HPDE6-E6E7 (cell line): Measurements from ENCODE around the gene RRP1.
A peak's percentile ranks its signal among the peaks of the same experiment; 100 is the strongest.

Experiments
- DNase-seq: peaks from one replicate; pipeline ENCODE4 v3.0.0; 2011; ENCODE audit warnings: missing footprints; ENCODE audit errors: extremely low spot score

Gene RRP1

DNA sequence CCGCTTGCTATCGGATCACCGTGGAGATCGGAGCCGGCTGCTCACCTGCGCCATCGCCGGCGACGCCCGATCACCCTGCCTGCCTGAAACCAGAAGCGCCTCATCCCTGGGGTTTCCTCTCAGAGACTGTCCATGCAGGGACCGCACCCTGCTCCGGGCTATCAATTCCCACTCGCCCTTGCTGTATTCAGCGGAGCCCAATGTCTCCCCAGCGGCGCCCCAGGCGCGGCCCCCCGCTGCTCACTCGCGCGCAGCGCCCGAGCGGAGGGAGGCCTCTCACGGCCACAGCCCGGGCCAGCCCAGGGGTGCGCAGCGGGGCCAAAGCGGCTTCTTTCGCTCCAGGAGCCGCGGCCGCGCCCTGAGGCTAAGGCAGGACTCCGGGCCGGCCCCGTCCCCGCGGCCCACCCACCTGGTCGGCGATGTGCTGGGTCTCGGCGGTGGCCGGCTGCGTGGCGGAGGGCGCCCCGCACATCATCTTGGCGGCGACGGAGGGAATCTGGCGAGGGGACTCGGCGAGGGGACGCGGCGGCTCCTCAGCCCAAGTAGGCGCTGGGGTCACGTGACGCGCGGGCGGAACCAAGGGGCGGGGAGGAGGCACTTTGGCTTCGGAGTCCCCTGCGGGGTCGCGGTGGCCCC lies 13.5 kb upstream of the RRP1 start, which contains the start of gene CSTB:
Gene CSTB, minus strand, starts transcription at position 514 of the 636 bp plus-strand sequence. Its CDS starts 39 bp downstream, at position 475.
- no peak for DNase-seq

DNA sequence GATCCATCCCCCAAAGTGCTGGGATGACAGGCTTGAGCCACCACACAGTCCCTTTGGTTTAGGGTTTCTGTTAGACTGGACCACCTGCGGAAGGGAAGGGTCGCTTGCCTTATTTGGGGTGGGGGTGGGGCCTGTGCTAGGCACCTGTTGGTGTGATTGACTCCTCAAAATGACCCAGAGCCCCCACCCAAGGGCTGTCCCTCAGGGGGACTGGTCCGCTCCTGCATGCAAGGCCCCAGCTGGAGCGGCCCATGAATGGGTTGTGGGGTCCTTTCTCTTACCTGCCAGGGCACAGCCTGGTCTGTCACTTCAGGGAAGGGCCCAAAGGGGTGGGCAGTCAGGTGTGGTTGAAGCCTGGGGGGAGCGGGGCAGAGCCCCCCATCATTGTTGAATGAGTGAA lies 11.4 kb upstream of the RRP1 start:
- no peak for DNase-seq

DNA sequence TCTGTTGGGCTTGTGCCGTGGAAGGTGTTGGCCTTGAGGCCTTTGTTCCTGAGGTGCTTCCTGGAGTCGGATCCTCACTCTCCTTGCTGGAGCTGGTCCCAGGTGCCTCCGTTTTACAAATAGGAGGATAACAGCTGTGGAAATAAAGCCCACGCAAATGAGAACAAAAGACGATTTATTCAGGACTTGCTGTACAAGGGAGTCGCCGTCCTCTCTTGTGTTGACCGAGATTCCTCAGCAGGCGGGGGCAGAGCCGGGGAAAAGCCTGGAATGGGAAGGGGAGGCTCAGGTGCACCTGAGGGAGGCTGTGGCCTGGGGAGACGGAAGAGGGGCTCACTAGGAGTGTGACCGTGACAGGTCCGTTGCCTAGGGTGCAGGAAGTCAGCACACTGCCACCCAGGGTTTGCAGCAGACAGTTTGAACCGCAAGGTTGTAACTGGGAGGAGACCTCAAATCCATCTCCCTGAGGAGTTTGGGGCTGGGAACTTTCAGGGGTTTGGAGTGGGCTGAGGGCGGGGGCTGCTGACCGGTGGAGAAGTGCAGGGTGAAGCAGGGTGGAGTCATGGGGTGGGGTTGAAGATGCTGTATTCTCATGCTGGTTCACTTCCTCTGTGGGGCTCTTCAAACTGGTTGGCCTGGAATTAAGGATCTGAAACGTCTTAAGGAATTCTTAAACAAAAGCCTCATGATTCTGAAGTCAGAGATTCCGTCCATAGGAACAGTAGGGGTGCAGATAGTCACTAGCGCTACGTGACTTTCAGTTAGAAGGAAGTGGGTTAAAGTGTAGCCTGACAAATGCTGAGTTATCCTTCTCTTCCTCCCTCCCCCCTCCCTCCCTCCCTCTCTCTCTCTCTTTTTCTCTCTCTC lies 10.7 kb upstream of the RRP1 start:
- no peak for DNase-seq

DNA sequence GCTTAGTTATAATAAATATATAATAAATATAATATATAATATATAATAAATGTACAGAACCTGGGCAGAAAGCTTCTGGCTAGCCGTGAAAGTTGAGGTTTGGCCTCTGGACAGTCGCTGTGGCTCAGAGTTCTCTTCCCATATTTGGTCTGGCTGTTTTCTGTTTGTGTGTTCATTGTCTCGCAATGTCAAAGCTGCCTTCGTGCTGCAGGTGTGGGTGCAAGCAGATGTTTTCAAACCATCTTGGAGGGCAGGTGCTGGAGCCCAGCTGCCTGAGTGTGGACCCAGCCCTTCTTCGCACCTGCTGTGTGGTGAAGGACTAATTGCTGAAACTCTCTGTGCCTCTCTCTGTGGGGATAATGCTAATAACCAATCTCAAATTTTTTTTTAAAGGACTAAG lies 9.7 kb upstream of the RRP1 start:
- DNase-seq = no peak

DNA sequence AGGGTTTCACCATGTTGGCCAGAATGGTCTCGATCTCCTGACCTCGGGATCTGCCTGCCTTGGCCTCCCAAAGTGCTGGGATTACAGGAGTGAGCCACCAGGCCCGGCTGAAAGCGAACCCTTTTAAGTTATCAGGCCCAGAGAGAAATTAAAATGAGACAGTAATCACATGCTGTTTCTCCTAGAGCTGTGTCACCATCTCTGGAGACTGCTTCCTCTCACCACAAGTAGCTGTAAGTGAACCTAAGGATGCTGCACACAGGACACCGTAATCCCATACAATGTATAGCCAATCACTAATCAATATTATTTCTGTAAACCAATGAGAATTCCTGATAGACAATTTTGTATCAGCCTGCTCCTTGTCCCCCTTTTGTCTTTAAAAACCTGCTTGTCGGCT lies 7.5 kb upstream of the RRP1 start:
- DNase-seq = no peak

DNA sequence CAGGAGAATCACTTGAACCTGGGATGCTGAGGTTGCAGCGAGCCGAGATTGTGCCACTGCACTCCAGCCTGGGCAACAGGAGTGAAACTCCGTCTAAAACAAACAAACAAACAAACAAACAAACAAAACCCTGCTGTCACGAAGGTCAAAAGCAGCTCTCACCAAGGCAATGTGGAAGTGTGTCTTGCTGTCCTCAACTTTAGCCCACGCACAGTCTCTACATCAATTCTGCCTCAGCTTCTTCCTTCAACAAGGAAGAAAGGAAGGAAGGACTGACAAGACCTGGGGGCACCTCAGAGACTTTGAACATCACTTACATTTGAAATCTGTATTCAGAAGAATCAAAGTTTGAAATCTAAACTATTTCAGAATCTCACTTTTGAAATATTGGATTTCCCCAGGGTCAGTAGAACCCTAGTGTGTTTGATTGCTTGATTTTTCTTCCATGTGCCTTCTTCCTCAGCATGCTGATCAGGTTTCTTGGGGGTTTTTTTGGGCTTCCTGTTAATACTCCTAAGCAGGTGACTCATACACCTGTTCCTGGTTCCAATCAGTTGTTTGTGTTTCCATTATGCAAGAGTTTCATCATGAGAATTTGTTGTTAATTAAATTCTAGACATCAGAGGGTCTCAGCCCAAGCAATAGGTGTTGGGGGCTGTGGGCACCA lies 6.8 kb upstream of the RRP1 start:
- DNase-seq = peak; percentile 63

DNA sequence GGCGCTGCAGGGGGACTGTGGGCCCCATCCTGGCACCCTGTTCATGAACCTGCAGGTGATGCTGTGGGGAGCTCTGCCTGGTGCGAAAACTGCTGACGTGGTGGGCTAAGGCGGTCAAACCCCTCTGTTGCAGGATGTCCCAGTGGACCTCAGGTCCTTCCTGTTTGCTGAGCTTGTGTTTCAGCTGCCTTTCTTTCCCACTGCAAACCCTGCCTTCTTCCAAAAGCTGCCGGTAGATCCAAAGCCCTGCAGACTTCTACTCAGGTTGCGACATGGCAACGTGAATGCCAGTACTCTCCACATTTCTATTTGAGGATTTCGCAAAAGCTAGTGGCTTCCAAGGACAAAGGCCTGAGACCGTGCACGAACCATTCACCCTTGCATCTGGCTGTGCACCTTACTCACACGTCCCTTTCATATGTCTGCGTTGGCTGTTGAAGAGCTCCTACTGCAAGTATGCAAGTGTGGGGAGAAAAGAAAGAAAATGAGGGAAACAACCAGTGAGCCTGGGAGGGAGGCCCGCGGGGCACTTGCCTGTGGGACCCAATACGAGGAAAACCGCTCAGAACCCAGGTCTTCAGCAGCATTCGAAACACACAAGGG lies 6.2 kb upstream of the RRP1 start:
- DNase-seq = no peak

DNA sequence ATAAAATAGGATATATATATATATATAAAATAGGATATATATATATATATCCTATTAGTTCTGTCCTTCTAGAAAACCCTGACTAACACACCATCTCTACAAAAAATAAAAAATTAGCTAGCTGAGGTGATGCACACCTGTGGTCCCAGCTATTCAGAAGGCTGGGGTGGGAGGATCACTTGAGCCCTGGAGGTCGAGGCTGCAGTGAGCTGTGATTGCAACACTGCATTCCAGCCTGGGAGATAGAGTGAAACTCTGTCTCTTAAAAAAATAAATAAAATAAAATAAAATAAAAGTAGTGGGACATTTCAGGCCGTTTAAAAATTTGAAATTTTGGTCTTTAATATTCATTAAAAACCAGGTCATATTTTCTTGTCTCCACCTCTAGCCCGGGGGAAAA lies 4.2 kb upstream of the RRP1 start:
- DNase-seq = no peak

DNA sequence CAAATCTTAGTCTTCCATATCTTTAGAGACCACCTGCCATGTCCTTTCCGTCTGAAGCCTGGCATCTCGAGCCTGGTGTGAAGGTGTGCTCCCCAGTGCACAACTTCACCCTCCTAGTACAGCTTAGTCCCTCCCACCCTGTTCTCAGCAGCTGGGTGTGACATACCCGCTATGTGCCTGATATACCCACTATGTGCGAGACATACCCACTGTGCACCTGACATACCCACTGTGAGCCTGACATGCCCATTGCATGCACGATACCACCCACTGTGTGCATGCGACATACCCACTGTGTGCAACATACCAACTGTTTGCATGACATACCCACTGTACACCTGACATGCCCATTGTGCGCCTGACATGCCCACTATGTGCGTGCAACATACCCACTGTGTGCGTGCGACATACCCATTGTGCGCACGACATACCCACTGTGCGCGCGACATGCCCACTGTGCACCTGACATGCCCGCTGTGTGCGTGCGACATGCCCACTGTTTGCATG lies 3.0 kb upstream of the RRP1 start:
- DNase-seq = no peak

DNA sequence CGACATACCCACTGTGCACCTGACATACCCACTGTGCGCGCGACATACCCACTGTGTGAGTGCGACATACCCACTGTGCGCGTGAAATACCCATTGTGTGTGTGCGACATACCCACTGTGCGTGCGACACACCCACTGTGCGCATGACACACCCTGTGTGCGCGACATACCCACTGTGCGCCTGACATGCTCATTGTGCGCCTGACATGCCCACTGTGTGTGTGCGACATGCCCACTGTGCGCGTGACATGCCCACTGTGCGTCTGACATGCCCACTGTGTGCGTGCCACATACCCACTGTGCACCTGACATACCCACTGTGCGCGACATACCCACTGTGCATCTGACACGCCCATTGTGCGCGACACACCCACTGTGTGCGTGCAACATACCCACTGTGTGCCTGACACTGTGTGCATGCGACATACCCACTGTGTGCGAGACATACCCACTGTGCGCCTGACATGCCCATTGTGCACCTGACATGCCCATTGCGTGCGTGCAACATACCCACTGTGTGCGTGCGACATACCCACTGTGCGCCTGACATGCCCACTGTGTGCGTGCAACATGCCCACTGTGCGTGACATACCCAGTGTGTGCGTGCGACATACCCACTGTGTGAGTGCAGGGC lies 2.5 kb upstream of the RRP1 start:
- no peak for DNase-seq

DNA sequence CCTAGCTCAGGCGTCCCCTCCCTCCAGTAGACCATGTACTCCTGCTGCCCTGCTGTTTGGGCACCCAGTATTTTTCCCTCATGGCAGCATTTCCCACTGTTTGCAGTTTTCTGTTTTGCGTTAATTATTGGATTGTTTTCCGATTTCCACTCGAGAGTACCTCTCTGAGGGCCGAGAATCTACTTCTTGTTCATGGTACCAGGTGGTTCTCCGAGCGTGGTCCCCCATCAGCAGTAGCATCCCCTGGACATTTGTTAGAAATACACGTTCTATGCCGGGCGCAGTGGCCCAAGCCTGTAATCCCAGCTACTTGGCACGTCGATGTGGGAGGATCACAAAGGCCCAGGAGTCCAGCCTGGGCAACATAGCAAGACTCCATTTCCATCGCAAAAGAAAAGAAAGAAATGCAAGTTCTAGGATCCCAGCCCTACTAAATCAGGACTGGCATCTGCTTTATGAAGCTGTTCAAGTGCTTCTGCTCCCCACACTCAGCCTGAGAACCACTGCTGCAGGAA lies 690 bp downstream of the RRP1 start:
- no peak for DNase-seq

DNA sequence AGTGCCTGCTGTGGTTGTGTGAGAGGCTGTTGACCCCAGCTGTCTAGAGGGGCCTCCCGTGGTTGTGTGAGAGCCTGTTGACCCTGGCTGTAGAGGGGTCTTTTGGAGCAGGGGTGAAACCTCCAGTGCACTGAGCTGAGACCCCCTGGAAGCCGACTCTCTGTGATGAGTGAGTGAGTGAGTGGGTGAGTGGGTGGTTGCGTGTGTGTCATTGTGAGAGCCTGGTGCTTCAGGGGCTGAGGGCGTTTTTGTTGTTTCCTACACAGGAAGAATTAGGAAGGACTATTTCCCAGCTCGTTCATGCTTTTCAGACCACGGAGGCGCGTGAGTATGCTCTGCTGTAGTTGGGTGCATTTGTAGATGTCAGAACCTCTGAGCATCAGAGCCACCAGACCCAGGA lies 3.0 kb downstream of the RRP1 start:
- no peak for DNase-seq

DNA sequence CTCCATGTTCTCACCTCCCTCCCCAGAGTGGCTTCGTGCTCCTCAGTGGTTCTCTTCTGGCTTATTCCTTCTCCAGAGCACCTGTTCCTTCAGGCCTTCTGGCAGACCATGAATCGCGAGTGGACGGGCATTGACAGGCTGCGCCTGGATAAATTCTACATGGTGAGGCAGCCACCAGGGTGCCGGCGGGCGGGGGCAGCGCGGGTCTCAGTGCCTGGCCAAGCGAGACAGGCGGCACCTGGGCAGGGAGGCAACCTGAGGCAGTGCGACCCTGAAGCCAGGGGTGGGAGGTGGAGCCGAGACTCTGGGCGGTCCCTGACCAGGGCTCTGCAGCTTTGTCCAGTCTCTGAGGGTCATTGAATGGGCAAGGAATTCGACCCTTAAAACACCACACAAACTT lies 3.9 kb downstream of the RRP1 start:
- no peak for DNase-seq

DNA sequence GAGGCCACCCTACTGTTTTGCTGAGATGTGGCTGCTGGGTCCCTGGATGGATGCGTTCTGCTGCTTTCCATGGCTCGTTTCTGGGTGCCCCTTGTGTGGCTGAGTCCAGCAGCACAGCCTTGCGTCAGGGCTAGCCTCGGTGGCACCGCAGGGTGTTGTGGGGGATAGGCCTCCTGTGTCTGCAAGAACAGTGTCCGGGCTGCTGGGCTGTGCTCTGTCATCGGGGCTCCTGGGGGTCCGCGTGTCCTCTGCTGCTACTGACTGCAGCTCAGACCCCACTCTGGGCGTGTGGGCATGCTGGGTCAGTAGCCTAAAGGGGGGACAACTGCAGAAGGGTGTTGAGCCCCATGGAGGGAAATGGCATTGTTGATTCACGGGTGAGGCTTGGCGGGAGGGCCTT lies 4.9 kb downstream of the RRP1 start:
- no peak for DNase-seq

DNA sequence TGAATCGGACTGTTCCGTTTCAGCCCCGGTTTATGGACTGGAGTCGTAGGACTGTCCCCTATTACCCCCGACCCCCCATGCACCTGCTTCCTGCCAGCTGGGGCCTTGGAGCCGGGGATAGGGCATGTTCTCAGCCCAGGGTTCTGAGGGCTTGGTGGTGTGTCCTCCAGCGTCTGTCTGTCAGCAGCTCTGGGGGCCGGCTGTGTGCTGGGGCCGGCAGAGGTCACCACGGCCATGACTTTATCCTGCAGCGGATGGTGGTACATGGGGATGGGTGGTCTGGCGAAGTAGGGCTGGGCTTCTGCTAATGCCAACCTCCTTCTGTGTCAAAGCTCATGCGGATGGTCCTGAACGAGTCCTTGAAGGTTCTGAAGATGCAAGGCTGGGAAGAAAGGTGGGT lies 5.5 kb downstream of the RRP1 start:
- no peak for DNase-seq

DNA sequence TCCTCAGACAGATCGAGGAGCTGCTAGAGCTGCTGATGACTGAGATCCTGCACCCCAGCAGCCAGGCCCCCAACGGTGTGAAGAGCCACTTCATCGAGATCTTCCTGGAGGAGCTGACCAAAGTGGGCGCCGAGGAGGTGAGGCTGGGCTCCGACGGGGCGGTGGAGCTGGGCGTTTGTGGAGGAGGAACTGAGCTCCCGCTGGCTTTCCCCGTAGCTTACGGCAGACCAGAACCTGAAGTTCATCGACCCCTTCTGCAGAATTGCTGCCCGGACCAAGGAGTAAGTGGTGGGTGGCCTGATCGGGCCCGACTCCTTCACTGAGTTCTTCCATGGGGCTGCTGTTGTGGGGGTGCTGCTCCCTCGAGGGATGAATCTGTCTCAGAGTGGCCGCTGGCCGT lies 8.0 kb downstream of the RRP1 start:
- DNase-seq = no peak

DNA sequence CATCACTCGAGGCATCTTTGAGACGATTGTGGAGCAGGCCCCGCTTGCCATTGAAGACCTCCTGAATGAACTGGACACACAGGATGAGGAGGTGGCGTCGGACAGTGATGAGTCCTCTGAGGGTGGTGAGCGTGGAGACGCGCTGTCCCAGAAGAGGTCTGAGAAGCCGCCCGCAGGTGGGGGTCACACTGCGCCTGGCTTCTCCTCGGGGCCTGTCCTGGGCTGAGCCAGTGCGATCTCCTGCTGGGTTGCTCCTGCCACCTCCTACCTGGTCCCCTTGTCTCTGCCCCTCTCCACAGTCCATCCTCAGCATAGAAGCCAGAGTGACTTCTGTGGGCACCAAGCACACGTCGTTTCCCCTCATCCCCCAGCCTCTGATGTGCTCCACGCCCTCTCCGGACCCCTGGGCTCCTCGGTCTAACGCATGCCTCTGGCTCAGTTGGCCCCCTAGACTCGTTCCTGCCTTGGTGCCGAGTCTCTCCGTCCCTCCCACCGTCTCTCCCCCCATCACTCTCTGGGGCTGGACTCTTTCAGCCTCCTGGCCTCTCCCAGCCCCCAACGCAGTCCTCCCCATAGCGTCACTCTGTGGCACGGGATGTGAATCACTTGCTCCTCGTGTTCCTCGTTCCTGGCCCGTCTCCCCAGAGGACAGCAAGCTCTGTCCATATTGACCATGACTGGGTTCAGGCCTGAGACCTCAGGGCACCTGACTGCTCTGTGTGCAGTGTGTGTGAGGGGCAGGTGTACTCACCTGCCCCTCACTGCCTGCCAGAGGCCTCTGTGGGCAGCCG lies 8.7 kb downstream of the RRP1 start:
- no peak for DNase-seq

DNA sequence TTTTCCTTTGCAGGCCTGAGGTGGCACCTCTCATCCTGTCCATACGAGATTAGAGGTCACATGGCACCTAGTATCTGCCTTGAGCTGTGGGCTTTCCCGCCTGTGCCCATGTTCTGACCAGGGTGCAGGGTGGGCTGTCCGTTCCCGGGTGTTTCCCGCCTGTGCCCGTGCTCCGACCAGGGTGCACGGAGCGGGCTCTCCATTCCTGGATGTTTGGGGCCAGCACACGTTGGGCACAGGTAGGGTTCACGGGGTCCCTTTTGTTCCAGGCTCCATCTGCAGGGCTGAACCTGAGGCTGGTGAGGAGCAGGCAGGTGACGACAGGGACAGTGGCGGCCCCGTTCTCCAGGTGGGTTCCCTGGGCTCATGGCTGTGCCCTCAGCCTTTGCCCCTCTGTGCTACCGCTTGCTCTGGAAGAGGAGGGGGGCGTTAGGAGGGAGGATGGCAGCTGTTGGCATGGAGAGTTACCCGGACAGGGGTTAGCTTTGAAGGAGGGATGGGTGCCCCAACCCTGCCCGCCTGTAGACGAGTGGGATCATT lies 10.0 kb downstream of the RRP1 start:
- no peak for DNase-seq

DNA sequence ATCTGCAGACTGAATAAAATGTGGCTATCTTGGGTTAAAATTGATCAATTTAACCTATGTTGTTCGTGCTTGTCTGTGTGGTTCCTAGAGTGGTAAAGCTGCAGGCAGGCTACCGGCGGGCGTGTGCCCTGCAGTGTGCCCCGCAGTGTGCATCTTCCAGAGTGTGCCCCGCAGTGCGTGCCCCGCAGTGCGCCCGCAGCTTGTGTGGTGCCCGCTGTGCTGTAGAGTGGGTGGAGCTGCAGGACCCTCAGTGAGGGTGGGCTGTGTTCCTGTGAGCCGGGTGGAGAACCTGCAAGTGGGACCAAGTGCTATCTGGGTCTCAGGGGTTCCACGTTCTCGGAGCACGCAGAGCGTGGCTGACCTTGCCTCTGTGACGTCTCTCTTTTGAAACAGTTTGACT lies 10.7 kb downstream of the RRP1 start:
- no peak for DNase-seq

DNA sequence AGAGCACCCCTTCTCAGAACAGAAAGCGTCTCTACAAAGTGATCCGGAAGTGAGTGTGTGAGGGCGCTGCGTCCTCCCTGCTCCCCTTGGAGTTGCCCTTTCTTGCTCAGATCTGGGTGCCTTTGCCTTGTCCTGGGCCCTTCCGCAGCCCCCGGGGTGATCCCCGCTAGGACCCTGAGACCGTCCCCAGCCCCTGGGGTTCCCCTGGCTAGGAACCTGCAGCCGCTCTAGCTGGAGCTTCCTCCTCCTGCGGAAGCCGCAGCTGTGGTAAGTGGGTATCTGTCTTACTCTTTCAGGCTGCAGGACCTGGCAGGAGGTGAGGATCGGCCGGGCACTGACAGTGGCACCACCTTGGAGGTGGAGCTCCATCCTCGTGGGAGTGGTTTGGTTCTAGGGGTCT lies 11.2 kb downstream of the RRP1 start:
- no peak for DNase-seq
